Stimulated activated CD8-positive, alpha-beta memory T cell treated with anti-CD3 and anti-CD28 coated beads, Interleukin-7, amount 100 ng/mL, for 24 hours (primary cell): Measurements from ENCODE around the gene GGTLC1.

Experiments
- DNase-seq: peaks from one replicate; pipeline ENCODE4 v3.0.0-alpha.2; 2020; ENCODE audit warnings: low read depth

Gene GGTLC1

DNA sequence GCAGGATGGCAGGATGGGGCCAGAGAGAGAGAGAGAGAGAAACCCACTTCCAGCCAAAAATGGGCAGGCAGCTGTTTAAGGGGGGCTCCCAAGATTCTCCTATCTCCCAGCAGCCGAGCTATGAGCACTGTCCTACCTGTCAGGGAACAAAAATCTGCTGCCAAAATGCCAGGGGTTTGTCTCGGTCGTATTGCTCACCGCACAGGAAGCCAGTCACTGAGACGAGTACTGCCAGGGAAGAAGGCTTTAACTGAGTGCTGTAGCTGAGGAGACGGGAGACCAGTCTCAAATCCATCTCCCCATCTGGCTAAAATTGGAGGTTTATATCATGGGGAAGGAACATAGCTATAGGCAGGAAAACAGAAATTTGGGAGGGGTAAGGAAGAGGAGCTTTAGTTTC, 22.3 kb downstream of the GGTLC1 start:
- DNase-seq, result no peak

DNA sequence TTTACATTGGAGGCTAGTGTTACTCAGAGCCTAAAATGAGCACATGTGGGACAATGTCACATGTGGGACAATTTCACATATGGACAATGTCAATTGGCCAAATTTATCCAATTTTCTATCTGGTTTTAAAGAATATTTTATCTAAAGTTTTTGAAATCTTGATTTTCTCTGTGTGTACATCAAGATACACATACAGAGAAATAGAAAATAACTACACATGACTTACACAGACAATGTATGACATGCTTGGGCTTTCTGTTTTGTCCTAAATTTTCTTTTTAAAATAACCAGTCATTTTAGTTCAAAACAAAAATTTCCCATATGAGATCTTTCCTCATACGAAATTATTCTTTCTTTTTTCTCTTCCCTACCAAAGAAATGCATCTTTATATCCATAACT, 24.6 kb downstream of the GGTLC1 start:
- no peak for DNase-seq

DNA sequence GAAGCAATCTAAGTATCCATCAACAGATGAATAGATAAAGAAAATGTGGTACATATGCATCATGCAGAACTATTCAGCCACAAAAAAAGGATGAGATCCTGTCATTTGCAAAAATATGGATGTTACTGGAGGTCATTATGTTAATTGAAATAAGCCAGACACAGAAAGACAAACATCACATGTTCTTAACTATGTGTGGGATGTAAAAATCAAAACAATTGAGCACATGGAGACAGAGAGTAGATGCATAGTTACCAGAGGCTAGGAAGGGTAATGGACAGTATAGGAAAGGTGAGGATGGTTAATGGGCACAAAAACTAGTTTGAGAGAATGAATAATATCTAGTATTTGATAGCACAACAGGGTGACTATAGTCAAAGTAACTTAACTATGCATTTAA, 26.3 kb downstream of the GGTLC1 start:
- DNase-seq, result no peak

DNA sequence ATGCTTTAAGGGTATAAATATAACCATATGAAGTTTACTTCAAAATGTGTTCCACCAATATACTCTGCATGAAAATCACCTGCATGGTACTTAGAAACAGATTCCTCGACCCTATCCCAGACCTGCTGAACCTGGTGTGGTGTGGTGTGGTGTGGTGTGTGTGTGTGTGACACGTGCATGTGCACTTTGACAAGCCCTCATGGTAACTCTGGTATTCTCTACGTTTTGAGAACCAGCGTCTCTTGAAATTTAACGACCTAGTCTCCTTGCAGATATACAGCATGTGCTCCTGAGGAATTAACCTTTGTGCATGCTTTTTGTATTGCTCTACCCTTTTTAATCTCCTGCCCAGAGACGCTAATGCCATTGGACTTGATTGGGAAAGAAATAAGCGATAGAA, 29.5 kb downstream of the GGTLC1 start:
- no peak for DNase-seq

DNA sequence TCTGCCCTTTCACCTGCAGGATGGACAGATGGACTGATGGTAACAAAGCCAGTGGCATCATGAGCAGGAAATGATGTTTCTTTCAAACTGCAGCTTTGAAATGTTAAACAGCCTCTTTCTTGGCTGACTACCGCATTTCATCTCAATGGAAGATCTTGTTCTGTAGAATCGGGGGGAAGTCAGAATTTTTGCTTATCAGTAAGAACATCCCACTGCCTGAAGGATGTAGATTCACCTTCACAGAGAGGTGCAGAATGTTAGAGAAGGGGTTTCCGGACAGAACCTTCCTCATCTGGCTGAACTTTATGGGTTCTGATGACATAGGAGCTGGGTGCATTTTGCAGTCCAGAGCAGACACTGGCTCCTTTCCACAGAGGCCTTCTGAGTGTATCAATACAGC, 32.7 kb downstream of the GGTLC1 start:
- DNase-seq, result no peak

DNA sequence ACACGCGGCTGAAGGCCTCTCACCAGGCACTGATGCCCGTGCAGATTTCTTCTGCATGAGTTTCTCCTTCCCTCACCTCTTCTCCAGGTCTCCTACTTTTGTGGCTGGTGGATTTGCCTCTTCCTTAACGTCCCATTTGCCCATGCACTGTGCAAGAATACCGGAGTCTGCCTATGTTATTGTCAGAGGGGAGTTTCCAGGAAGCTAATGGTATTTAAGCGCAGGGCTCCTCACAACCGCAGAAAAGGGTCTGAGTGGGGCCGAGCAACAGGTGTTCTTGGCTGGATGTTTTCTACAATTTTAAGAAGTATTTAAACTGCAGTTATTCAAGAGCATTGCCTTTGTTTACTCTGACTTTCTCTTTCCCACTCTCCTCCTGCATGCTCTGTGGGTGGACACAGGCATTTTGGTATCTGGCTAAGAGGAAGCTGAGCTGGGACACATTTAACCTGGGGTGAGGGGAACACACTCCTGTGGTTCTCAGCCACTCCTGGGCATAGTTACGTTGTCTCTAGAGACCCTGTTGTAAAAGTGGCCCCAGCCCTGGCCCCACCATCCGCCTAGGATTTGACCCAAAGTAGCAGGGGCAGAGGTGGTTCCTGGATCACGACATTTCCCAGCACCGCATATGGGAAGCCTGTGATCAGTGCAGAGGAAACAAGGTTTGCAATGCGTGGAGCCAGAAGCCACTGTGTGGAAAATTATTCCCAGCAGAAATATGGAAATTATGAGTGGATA, 34.4 kb downstream of the GGTLC1 start:
- DNase-seq, result no peak

DNA sequence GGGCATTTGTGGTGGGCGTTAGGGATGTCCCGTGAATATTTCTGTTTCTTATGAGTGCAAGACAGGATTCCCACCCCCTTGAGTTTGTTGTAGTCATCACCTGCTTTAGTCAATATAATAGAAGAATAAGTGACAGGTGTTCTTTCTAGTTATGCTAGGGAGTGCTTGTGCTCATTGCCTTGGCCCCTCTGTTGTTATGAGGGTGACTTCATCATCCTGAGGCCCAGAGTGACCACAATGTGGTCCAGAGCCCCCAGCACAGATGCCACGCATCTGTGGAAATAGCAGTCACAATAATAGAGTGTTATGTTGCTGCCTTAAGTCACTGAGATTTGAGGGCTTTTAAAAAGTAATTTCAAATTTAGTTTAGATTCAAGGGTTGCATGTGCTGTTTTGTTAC, 42.4 kb downstream of the GGTLC1 start:
- DNase-seq, result no peak

DNA sequence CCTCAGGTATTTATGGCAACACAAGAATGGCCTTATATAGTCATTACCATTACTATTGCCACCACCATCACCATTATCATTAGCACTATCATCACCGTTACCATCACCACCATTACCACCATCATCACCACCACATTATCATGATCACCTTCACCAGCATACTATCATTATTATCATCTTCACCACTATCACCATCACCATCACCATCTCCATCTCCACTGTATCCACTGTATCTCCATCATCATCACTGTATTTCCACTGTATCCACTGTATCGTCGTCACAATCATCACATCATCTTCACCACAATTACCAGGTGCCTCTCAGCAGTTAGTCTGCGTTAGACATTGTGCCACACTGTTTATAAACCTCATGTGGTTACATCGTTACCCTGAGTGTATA, 45.3 kb downstream of the GGTLC1 start:
- DNase-seq, result no peak

DNA sequence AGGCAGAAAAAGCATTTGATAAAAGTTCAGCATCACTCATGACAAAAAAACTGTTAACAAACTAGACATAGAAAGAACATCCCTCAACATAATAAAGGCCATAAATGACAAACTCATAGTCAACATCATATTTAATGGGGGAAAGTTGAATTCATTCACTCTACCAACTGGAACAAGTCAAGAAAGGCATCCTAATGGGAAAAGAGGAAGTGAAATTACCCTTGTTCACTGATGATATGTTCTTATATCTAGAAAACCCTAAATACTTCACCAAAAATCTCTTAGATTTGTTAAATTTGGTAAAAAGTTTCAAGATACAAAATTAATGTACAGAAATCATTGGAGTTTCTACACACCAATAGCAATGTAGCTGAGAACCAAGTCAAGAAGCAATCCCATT, 48.9 kb downstream of the GGTLC1 start:
- no peak for DNase-seq

DNA sequence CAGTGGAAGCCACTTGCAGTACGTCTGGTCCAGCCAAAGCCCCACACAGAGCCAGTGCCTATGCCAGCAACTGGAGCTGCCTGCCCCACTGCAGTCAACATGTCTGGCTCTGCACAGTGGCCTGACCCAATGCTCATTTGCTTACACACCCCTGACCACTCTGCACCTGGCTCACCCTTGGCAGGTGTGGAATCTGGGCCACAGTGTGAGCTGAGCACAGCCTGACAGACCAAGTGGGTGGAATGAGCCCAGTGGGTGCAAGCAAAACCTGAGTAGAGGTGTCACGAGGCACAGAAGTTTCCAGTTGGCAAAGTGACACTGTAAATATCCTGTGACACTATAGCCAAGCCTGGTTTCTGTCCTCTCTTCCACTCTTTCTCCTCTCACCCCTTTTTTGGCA, 49.5 kb downstream of the GGTLC1 start:
- no peak for DNase-seq

DNA sequence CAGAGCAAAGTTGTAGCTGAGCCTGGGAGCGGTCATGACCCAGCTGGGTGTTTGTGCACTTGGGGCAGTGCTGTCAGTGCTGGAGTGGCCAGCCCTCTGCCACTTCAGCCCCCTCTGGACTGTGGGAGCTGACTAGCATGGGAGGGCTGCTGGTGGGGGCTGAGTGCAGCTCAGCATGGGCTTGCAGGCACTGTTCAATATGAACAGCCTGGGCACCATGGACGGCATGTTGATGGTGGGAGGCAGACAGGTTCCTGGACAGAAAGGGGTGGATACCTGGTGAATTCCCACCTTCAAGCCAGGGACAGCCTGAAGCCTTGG, 50.5 kb downstream of the GGTLC1 start:
- DNase-seq, result no peak

DNA sequence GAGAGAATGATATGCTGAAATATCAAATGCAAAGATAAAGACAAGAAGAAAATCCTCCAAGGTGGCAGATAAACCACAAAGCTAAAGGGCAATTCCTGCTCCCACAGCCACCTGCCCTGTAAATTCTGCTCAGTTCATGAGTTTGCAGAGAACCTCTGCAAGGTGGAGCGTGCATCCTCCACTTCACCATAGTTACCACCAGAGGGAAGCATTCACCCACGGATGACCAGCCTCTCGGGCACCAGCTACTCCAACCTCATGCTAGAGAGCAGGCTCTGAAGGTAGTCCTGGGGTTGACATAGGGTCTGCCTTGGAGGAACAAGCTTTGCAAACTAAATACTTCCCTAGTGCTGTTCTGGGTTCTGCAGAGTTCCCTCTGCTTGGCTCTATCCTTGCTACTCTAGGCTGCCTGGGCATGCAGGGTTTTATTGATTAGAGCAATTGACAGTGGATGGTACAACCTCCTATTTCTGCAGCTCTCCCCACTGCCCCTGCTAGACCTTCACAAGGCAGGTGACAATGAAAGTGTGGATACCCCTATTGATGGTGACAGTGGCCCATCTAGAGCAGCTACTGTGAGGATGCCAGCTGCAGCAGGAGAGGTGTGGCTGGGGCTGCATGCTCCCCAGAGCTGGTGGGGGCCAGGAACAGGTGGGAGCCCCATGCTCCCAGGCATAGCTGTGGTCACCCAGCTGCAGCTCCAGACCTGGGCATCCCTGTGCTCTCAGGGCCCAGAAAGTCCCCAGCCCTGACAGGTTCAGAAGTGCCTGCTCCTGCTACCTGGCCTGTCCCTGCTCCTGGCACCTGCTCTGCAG, 51.1 kb downstream of the GGTLC1 start:
- no peak for DNase-seq
